ENCODE results near the gene PRIMPOL. TPM values are rescaled to one million over a fixed set of nuclear protein-coding genes. Genes with fewer than 3 reads are reported as not detected.
A peak's percentile ranks its signal among the peaks of the same experiment; 100 is the strongest.
"Not testable (repeated sequence)": the region's sequence is repeated elsewhere in the genome, so short reads cannot be mapped to it uniquely, and the experiment has no call there.

Gene PRIMPOL
- total RNA-seq, 1 donor from 2014 or later: 8.8 TPM

DNA sequence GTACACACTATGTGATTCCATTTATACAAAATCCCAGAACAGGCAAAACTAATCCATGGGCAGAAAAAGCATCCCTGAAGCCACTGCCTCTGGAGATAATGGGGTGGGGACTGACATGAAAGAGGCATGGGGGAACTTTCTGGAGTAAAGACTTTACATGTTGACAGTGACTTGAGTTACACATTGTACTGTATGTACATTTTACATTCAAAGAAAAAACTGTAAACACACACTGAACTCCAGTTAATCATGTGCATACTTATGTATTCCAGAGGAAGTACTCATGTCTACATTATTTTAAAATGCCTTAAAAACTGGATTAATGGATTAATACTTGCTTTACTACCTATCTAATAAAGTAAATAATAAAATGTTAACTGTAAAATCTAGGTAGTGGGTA is 62.8 kb downstream of the PRIMPOL start:
- DNase-seq (ENCODE audit: low read depth, low spot score): no peak

DNA sequence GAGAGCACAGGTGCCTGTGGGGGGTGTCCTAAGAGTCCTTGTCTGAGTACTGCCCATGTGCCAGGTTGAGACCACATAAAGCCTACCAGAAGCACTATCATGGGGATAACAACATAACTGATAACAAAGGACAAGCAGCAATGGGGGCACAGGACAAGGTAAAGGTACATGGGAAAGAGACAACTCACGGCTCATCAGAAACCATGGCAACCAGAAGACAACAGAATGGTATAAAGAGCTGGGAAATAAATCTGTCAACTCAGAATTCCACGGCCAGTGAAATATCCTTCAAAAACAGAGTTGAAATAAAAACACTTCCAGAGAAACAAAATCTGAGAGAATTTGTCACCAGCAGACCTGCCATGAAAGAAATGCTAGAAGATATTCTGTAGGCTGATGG is 64.3 kb downstream of the PRIMPOL start:
- DNase-seq (ENCODE audit: low read depth, low spot score): no peak

DNA sequence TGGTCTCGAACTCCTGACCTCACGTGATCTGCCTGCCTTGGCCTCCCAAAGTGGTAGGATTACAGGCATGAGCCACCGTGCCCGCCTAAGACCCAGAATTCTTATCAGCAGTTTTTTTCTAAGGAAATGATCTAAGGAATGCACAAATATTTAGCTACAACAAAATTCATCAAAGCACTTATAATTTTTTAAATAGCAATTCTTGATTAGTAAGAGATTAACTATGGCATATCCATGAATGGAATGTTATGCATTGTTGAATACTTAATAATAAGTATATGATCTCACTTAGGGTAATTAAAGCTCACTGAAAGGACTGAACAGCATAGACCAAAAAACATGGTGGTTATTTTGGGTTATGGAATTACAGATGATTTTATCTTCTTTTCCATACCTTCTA is 66.0 kb downstream of the PRIMPOL start:
- DNase-seq (ENCODE audit: low read depth, low spot score): no peak

DNA sequence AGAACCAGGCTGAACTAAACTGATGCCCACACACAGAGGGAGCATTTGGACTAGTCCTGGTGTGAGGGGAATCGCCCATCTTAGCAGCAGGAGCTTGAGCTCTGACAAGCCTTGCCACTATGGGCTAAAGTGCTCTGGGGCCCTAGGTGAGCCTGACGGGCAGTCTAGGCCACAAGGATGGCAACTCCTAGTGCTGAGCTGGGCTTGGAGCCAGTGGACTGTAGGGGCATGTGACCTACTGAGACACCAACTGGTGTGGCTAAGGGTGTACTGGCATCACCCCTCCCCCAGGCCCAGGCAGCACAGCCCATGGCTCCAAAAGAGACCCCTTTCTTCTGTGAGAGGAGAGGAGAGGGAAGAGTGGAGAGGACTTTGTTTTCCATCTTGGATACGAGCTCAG is 69.9 kb downstream of the PRIMPOL start:
- DNase-seq (ENCODE audit: low read depth, low spot score): no peak

DNA sequence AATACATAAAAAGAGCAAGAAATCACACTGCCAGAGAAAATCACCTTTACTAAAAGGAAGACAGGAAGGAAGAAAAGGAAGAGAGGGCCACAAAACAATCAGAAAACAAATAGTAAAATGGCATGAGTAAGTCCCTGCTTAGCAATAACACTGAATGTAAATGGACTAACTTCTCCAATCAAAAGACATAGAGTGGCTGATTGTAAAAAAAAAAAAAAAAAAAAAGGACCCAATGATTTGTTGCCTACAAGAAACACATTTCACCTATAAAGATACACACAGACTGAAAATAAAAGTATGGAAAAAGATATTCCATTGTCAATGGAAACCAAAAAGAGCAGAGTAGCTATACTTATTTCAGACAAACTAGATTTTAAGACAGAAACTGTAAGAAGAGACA is 71.7 kb downstream of the PRIMPOL start:
- no peak for DNase-seq (ENCODE audit: low read depth, low spot score)

DNA sequence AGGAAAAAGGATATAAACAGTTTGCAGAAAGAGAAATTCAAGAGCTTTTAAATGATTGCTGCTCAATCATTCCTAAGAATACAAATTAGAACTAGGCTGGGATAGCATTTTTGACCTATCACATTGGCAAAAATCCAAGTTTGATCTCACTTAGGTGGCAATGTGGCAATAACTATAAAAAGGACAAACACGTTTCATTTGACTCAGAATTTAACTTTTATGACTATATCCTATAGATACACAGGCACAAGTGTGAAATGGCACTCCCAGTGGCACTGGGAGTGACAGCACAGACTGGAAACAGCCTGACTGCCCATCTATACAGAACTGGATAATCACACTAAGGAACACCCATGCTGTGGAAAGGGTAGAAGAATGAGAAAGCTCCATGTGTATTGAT is 73.3 kb downstream of the PRIMPOL start:
- no peak for DNase-seq (ENCODE audit: low read depth, low spot score)

DNA sequence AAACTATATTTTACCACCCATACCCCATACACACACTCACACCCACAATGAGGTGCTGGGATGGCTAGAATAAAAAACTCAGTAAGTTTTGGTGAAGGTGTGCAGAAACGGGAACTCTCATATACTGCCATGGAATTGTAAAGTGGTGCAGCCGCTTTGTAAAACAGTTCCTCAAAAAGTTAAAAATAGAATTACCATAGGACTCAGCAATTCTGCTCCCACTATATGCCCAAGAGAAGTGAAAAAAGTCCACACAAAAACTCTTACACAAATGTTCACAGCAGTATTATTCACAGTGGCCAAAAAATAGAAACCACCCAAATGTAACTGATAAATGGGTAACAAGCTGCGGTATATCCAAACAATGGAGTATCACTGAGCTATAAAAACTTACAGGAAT is 77.9 kb downstream of the PRIMPOL start:
- no peak for DNase-seq (ENCODE audit: low read depth, low spot score)

DNA sequence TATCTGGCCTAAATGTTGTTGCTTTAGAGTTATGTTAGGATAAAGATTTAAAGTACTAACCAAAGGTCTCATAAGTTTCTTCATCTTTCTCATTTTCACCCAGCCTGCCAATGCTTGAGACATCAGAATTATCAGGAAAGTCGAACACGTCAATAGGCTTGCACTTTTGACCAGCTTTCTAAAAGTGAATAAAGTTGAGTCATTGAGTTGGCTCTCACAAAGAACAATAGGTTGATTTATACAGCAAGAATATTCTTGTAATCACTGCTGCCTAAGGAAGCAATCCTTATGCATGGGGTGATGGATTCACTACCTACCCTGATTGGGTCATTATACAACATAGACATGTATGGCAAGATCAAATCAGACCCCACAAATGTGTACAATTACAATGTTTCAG is 79.3 kb downstream of the PRIMPOL start:
- peak; percentile 62 for DNase-seq (ENCODE audit: low read depth, low spot score)

DNA sequence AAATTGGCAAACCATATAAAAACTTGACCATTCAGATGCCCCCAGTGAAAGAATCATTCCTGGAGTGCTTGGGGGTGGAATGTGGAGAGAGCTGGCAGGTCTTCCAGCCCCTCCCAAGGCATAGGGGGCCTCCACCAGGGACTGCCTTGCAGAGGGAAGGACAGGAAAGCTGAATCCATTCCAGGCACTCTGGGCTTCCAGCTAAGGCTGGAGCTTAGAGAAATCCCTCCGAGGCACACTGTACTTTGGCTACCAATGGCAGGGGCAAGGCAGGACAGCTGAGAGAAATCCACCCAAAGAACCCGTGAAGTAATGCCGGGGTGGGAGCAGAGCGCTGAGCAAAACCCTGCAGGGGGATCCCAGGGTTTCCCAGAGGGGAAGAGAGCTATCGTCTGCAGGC is 80.4 kb downstream of the PRIMPOL start:
- DNase-seq (ENCODE audit: low read depth, low spot score): no peak

DNA sequence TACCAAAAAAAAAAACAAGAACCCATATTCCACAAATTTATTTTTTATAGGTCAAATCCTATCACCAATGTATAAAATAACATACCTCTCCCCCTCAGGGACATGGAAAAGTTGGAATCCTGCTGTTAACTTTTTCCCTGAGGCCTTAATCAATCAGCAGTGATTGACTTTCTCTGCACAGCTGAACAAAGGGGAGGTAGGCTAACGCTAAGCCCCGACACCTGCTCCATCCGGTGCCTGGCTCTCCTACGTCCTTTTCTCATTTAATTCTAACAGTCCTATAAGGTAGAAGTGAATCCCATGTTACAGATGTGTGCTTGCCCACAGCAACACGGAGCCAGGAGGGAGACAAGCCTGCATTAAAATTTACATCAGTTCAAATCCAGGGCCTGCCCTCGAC is 81.5 kb downstream of the PRIMPOL start:
- DNase-seq (ENCODE audit: low read depth, low spot score): no peak

DNA sequence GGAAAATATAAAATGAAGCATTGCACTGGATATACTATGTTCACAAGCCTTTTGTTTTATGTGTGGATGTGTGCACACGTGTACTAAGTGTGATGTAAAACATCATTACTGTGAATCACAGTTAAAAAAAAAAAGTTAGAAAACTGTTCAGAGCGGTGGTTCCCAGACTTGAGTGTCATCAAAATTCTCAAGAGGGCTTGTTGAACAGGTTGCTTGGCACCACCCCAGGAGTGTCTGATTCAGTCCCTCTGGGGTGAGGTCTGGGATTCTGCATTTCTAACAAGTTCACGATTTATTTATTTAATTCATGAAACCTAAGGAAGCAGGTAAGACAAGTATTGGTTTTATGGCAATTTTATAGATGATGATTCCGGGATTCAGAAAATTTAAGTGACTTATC is 82.6 kb downstream of the PRIMPOL start:
- DNase-seq (ENCODE audit: low read depth, low spot score): no peak

DNA sequence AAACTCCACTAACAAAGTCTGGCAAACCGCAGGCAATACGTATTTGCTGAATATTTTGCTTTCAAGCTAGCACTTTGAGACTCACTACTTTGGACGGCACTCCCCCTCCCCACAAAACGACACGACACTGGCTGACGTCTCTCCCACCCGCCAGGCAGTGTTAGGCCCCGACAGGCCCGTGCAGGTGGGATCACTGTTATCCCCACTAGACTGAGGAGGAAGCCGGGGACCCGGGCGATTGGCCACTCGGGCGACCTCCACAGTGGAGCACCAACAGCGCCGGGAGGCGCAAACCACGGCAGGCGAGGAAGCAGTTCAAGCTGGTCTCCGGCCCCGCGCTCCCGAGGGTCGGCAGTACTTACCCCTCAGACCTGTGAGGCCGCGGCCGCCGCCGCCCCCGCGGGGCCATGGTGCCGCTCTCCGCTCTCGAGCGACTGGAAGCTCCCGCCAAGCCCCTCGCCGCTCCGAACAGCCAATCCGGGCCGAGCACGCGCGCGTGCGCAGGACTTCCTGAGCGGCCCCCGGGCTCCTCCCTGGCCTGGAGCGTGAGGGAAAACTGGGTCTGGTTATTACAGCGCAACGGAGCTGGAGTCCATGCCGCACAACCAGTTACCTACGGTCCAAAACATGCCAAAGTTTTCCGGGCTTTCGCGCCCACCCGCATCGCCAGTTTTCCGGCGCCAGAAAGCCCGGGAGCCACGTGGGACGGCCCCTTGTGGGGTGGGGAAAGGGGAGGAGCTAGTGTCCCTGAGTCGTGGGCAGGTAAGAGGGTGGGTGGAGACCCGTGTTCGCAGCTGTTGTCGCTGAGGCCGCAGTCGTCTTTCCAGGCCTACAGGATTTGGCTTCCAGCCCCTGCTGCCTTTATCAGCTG is 84.4 kb downstream of the PRIMPOL start, which contains the start of gene CENPU:
TSS of gene CENPU (minus strand) at position 443 of the 871 bp plus-strand sequence. CDS start at position 409, 34 bp downstream.
- DNase-seq (ENCODE audit: low read depth, low spot score): peak; percentile 95

DNA sequence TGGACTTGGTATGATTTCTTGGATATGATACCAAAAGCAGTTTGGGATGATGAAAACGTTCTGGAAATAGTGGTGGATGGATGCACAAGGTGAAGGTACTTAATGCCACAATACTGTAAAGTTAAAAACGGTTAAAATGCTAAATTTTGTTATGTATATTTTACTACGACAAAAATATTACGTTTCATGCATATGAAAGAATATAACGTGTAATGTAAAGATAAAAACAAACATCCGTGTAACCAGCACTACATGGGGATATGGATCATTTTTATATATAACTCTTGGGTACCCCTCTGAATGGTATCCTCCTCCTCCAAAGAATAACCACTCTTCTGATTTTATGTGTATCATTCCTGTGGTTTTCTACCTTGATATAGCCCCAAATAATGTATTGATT is 85.2 kb downstream of the PRIMPOL start:
- no peak for DNase-seq (ENCODE audit: low read depth, low spot score)

DNA sequence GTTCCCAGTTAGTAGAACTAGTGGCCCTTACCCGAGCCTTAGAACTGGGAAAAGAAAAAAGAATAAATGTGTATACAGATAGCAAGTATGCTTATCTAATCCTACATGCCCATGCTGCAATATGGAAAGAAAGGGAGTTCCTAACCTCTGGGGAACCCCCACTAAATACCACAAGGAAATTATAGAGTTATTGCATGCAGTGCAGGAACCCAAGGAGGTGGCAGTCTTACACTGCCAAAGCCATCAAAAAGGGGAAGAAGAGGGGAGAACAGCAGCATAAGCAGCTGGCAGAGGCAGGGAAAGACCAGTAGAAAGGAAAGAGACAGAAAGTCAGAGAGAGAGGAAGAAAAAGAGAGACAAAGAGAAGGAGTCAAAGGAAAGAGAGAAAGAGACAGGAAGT is 90.0 kb downstream of the PRIMPOL start:
- not testable (repeated sequence) for DNase-seq (ENCODE audit: low read depth, low spot score)

DNA sequence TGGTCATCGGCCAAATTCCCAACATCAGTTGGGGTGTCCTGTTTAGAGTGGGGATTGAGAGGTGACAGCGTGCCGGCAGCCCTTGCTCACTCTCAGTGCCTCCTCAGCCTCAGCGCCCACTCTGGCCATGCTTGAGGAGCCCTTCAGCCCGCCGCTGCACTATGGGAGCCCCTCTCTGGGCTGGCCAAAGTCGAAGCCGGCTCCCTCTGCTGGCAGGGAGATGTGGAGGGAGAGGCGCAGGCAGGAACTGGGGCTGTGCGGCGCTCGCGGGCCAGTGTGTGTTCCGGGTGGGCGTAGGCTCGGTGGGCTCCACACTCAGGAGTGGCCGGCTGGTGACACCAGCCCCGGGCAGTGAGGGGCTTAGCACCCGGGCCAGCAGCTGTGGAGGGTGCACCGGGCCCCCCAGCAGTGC is 91.4 kb downstream of the PRIMPOL start:
- DNase-seq (ENCODE audit: low read depth, low spot score): no peak

DNA sequence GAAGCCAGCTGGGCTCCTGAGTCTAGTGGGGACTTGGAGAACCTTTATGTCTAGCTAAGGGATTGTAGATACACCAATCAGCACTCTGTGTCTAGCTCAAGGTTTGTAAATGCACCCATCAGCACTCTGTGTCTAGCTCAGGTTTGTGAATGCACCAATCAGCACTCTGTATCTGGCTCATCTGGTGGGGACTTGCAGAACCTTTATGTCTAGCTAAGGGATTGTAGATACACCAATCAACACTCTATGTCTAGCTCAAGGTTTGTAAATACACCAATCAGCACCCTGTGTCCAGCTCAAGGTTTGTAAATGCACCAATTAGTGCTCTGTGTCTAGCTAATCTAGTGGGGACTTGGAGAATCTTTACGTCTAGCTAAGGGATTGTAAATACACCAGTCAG is 92.1 kb downstream of the PRIMPOL start:
- DNase-seq (ENCODE audit: low read depth, low spot score): not testable (repeated sequence)

DNA sequence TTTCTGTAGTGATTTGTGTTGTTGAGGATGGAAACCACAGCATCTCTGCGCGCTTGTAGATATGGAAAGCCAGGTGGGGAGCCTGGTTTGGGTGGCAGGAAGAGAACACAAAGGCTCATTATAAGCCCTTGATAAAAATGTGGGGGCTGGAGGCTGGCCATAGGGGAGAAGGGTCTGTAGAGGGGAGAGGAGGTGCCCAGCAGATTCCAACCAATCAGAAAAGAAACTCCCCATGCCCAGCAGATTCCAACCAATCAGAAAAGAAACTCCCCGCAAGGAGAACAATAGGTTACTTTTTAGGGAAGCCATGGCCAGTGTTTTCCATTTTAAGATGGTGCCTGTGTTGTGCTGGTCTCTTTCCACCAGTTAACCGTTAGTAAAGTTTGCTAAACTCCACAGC is 94.1 kb downstream of the PRIMPOL start:
- DNase-seq (ENCODE audit: low read depth, low spot score): no peak

DNA sequence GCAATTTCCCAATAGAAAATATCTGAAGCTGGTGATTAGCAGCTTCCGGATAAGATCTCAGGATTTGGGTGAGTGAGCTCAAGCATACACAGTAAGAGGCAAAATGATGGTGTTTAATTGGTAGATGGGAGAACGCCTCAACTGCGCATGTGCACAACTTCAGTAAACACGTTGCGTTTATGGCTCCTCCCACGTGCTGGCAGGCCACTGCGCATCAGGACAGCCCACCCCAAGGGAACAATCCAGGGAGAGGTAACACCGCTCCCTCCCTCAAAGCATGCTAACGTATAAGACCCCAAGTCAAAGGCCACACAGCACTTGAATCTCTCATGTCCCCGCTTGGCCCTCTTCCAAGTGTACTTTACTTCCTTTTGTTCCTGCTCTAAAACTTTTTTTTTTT is 94.7 kb downstream of the PRIMPOL start:
- no peak for DNase-seq (ENCODE audit: low read depth, low spot score)

Other genes with a start within 250 kb of the PRIMPOL start
- 20.5 and 36.3 TPM in 2 replicates for gene IRF2, start 175.2 kb upstream of the PRIMPOL start, total RNA-seq
- 84.5 and 84.8 TPM in 2 replicates for gene CASP3, start 291 bp upstream of the PRIMPOL start, total RNA-seq
- 19.1 and 23.3 TPM in 2 replicates for gene CENPU, start 84.4 kb downstream of the PRIMPOL start, total RNA-seq
- 24.7 and 33.2 TPM in 2 replicates for gene ACSL1, start 176.2 kb downstream of the PRIMPOL start, total RNA-seq